Measurements from ENCODE around the gene CMTM1.
"Not testable (repeated sequence)": the region's sequence is repeated elsewhere in the genome, so short reads cannot be mapped to it uniquely, and the experiment has no call there.

The CMTM1 gene

GRCh38 chr16:66563574-66564334 is 2.5 kb upstream of the CMTM1 start:
- no peak for DNase-seq

GRCh38 chr16:66567270-66567669 is 1.0 kb downstream of the CMTM1 start:
- not testable (repeated sequence) for DNase-seq

- no peak for DNase-seq
Measured at GRCh38 chr16:66568355-66568754, 2.1 kb downstream of the CMTM1 start.

GRCh38 chr16:66569131-66569530 is 2.9 kb downstream of the CMTM1 start:
- DNase-seq = no peak

- DNase-seq = no peak
Measured at GRCh38 chr16:66569827-66570405, 3.7 kb downstream of the CMTM1 start.

GRCh38 chr16:66572356-66572755 is 6.1 kb downstream of the CMTM1 start:
- no peak for DNase-seq

- DNase-seq = no peak
Measured at GRCh38 chr16:66574081-66574480, 7.8 kb downstream of the CMTM1 start.

GRCh38 chr16:66574531-66574930 is 8.3 kb downstream of the CMTM1 start:
- DNase-seq = no peak

GRCh38 chr16:66575060-66575459 is 8.8 kb downstream of the CMTM1 start:
- no peak for DNase-seq

GRCh38 chr16:66576296-66576695 is 10.1 kb downstream of the CMTM1 start:
- DNase-seq = no peak

- DNase-seq = no peak
Measured at GRCh38 chr16:66578651-66579531, 12.7 kb downstream of the CMTM1 start, which contains the start of gene CMTM2. Gene CMTM2 (plus strand): TSS chr16:66579463. CDS start chr16:66579608, 145 bp downstream.

GRCh38 chr16:66580605-66581209 is 14.5 kb downstream of the CMTM1 start:
- DNase-seq = no peak

GRCh38 chr16:66581246-66581952 is 15.2 kb downstream of the CMTM1 start:
- DNase-seq = no peak

- DNase-seq = no peak
Measured at GRCh38 chr16:66585481-66586239, 19.4 kb downstream of the CMTM1 start.

- no peak for DNase-seq
Measured at GRCh38 chr16:66587881-66588600, 21.8 kb downstream of the CMTM1 start.

GRCh38 chr16:66588981-66589713 is 22.9 kb downstream of the CMTM1 start:
- DNase-seq = no peak

GRCh38 chr16:66590322-66590721 is 24.1 kb downstream of the CMTM1 start:
- DNase-seq = no peak

GRCh38 chr16:66591018-66591417 is 24.8 kb downstream of the CMTM1 start:
- no peak for DNase-seq

- no peak for DNase-seq
Measured at GRCh38 chr16:66592241-66592640, 26.0 kb downstream of the CMTM1 start.

GRCh38 chr16:66592814-66593213 is 26.6 kb downstream of the CMTM1 start:
- DNase-seq = no peak
